Endothelial cell of umbilical vein (primary cell): ENCODE measurements around the gene NIN. TPM values are rescaled to one million over a fixed set of nuclear protein-coding genes. Genes with fewer than 3 reads are reported as not detected.

Source experiments
- BruUV-seq: library from RNA; stranded (reverse); fragments of 400-500 nt; replicated peaks from 2 replicates; lab custom pipeline; 2021; lab: Mats Ljungman, UMichigan
- CTCF ChIA-PET: fragments of 300-600, 350-600 bp; sonication (Branson Sonifier 250); formaldehyde crosslinking; loops from one replicate; lab custom pipeline; 2021; ENCODE audit warnings: antibody characterized with exemption, inconsistent platforms; lab: Charles Lee
- POLR2A ChIA-PET: fragments of 300-600, 350-600 bp; sonication (Branson Sonifier 250); formaldehyde crosslinking; loops from one replicate; lab custom pipeline; 2021; ENCODE audit warnings: antibody characterized with exemption, inconsistent platforms; lab: Charles Lee
- DNase-seq: peaks from one replicate; pipeline ENCODE4 v3.0.0-alpha.2; 2011; ENCODE audit warnings: low read depth, low spot score
- FAIRE-seq: peaks from 2 replicates; lab custom pipeline; 2011; peaks lifted over from hg19 to GRCh38; lab: Jason Lieb, UNC
- H2AFZ ChIP-seq: 2 replicates; pipeline ENCODE4 v1.6.0; 2012; ENCODE audit warnings: low read depth, low read length, control low read depth, inconsistent platforms
- H3K27ac ChIP-seq: 2 replicates; pipeline ENCODE4 v1.5.1; 2011; ENCODE audit warnings: low read depth, mild to moderate bottlenecking, control low read depth, low read length, moderate library complexity; ENCODE audit not compliant: insufficient read depth
- H3K27me3 ChIP-seq, 2 experiments: 2 replicates each; pipeline versions ENCODE4 v1.6.0 to v1.6.1; 2011; ENCODE audit warnings: low read length in 2 of 2, mixed read lengths in 1 of 2; ENCODE audit not compliant: control insufficient read depth in 2 of 2, insufficient read depth in 2 of 2
- H3K36me3 ChIP-seq, 2 experiments: 2 replicates in 1 of 2; 3 replicates in 1 of 2; pipeline ENCODE4 v1.5.1; 2011; ENCODE audit warnings: low read length in 2 of 2, mild to moderate bottlenecking in 1 of 2, moderate library complexity in 1 of 2; ENCODE audit not compliant: control insufficient read depth in 2 of 2, insufficient read depth in 2 of 2; ENCODE audit errors: extremely low read depth in 1 of 2
- H3K4me1 ChIP-seq: 3 replicates; pipeline ENCODE4 v1.5.1; 2011; ENCODE audit warnings: mild to moderate bottlenecking, low read length; ENCODE audit not compliant: control insufficient read depth, insufficient read depth; ENCODE audit errors: extremely low read depth
- H3K4me2 ChIP-seq: 2 replicates; pipeline ENCODE4 v1.6.1; 2011; ENCODE audit warnings: low read length, control low read depth, mixed read lengths; ENCODE audit not compliant: insufficient read depth
- H3K4me3 ChIP-seq, 3 experiments: fragments of 200-600 bp in 1 of 3; sonication (generic), shearing (Covaris generic) in 1 of 3; replicated peaks in 1 of 3; 2 replicates each; pipeline ENCODE4 v1.5.1; 2011 to 2016; ENCODE audit warnings: control low read depth in 3 of 3, low read length in 3 of 3, mild to moderate bottlenecking in 2 of 3, inconsistent platforms in 1 of 3, low read depth in 1 of 3, moderate library complexity in 1 of 3; ENCODE audit not compliant: insufficient read depth in 1 of 3
- H3K79me2 ChIP-seq: 2 replicates; pipeline ENCODE4 v1.6.0; 2012; ENCODE audit warnings: low read length, inconsistent platforms; ENCODE audit not compliant: control insufficient read depth, insufficient read depth
- H3K9ac ChIP-seq: replicated peaks from 2 replicates; pipeline ENCODE3; 2011; ENCODE audit warnings: low read length, control low read depth; ENCODE audit not compliant: insufficient read depth; ENCODE audit errors: extremely low read depth
- H3K9me1 ChIP-seq: replicated peaks from 3 replicates; pipeline ENCODE4 v1.6.0; 2011; ENCODE audit warnings: mild to moderate bottlenecking, low read length; ENCODE audit not compliant: control insufficient read depth, insufficient read depth; ENCODE audit errors: extremely low read depth
- H3K9me3 ChIP-seq: replicated peaks from 2 replicates; pipeline ENCODE4 v1.5.1; 2012; ENCODE audit warnings: low read length, inconsistent platforms; ENCODE audit not compliant: control insufficient read depth, insufficient read depth
- H4K20me1 ChIP-seq: replicated peaks from 2 replicates; pipeline ENCODE3; 2011; ENCODE audit warnings: mild to moderate bottlenecking, low read length; ENCODE audit not compliant: control insufficient read depth, insufficient read depth; ENCODE audit errors: extremely low read depth
- CTCF ChIP-seq, 2 donors: IDR thresholded peaks; 1 replicate in 1 of 2; 2 replicates in 1 of 2; pipeline ENCODE4 v1.5.1; 2011; ENCODE audit warnings: low read length in 2 of 2, mild to moderate bottlenecking in 2 of 2, moderate library complexity in 2 of 2, control low read depth in 1 of 2, inconsistent platforms in 1 of 2, low read depth in 1 of 2; ENCODE audit not compliant: insufficient read depth in 1 of 2; ENCODE audit errors: extremely low read depth in 1 of 2
- EZH2 ChIP-seq: IDR thresholded peaks from 2 replicates; pipeline ENCODE4 v1.6.1; 2012; ENCODE audit warnings: borderline replicate concordance, low read depth, mild to moderate bottlenecking, moderate library complexity, low read length, inconsistent platforms; ENCODE audit not compliant: severe bottlenecking
- FOS ChIP-seq: IDR thresholded peaks from 2 replicates; pipeline ENCODE4 v1.6.1; 2011; ENCODE audit warnings: mild to moderate bottlenecking, low read length, moderate library complexity, borderline replicate concordance; ENCODE audit not compliant: insufficient read depth
- GATA2 ChIP-seq: IDR thresholded peaks from 2 replicates; pipeline ENCODE4 v1.7.0; 2011; ENCODE audit warnings: low read depth, mild to moderate bottlenecking, moderate library complexity, mixed read lengths, low read length; ENCODE audit not compliant: insufficient read length, insufficient read depth
- JUN ChIP-seq: IDR thresholded peaks from 2 replicates; pipeline ENCODE4 v1.6.1; 2011; ENCODE audit warnings: borderline replicate concordance, low read depth; ENCODE audit not compliant: insufficient read length, insufficient read depth
- MYC ChIP-seq: IDR thresholded peaks from one replicate; pipeline ENCODE4 v1.6.1; 2011; ENCODE audit warnings: mild to moderate bottlenecking, low read depth, low read length
- POLR2A ChIP-seq: IDR thresholded peaks from 2 replicates; pipeline ENCODE4 v1.6.1; 2012; ENCODE audit warnings: low read depth, mild to moderate bottlenecking, control low read depth, low read length
- POLR2AphosphoS5 ChIP-seq: IDR thresholded peaks from 2 replicates; pipeline ENCODE4 v1.6.1; 2012; ENCODE audit warnings: low read depth, mild to moderate bottlenecking, control low read depth, low read length, moderate library complexity; ENCODE audit not compliant: insufficient read depth
- dilution Hi-C: fragments of 300-500 bp; cut with MboI; formaldehyde crosslinking; loops from one replicate; pipeline ENCODE4 v1.15.0; 2019; ENCODE audit warnings: low sequenced_read_pairs; ENCODE audit not compliant: extremely low pct_ligation_motif_present
- intact Hi-C: fragments of 100-400 bp; cut with micrococcal nuclease; formaldehyde crosslinking; loops from one replicate; pipeline ENCODE4 v1.10.0; 2022
- polyA plus RNA-seq, 4 experiments: library from polyadenylated mRNA; depleted of rRNA in 3 of 4; stranded (reverse) in 3 of 4; unstranded in 1 of 4; fragments of >200 nt; gene quantifications; 2 replicates each; pipeline versions ENCODE4 v1.2.1 to v1.2.3, GENCODE V29; 2011 to 2012; ENCODE audit warnings: missing spikeins in 1 of 4
- total RNA-seq: library from RNA; stranded (reverse); gene quantifications from 2 replicates; pipeline ENCODE4 v1.2.3, GENCODE V29; 2021

Gene NIN
- total and polyA plus RNA-seq, 2 donors (not counting 3 experiments of a cell fraction or from before 2014, with no cell fraction given) = 7.1 to 76.3 TPM

GRCh38 chr14:50762931-50763300, 68.0 kb downstream of the NIN start:
- Histone ChIP-seq H3K79me2 (no peaks in the 10 kb centered on the region), H4K20me1 (no peaks in the 10 kb centered on the region), H3K4me1 (no peaks in the 10 kb centered on the region), H3K36me3 (peaks cover 18 to 24% of the 10 kb centered on the region in 2 experiments), H3K27me3 (no peaks in the 10 kb centered on the region), H2AFZ (no peak overlapping the region), H3K9ac (no peak overlapping the region), H3K4me2 (no peak overlapping the region), H3K9me3 (no peaks in the 10 kb centered on the region), H3K27ac (no peak overlapping the region), H3K9me1 (no peaks in the 10 kb centered on the region), H3K4me3 (no peak overlapping the region)
- DNase-seq (no peak), FAIRE-seq (no peak)
- BruUV-seq = no TSS peak
- intact Hi-C loops (no loop called here), dilution Hi-C loops (no loop called here)
- no peak for TF ChIP-seq CTCF (IDR thresholded peaks at IDR 0.05; ENCODE audit: extremely low read depth in 1 of 2, insufficient read depth in 1 of 2, low read depth in 1 of 2, low read length in 2 of 2)
- TF ChIP-seq EZH2 = no peak
- TF ChIP-seq FOS = no peak
- no peak for TF ChIP-seq POLR2A
- no peak for TF ChIP-seq JUN
- TF ChIP-seq POLR2AphosphoS5 = no peak
- no peak for TF ChIP-seq GATA2
- no peak for TF ChIP-seq MYC
- ChIA-PET POLR2A (no interaction called here), CTCF (interaction anchor here (0.6 to 8.1 kb wide), 14 partner anchors 8 to 1017 kb away, joined by 3 to 91 read pairs (median 3); partner anchors contain the start of gene NIN)
